ENCODE measurements around the gene LTN1. TPM values are rescaled to one million over a fixed set of nuclear protein-coding genes. Genes with fewer than 3 reads are reported as not detected.

Gene LTN1
- total RNA-seq, 2 donors from 2014 or later: 15.2 to 20.0 TPM

DNA sequence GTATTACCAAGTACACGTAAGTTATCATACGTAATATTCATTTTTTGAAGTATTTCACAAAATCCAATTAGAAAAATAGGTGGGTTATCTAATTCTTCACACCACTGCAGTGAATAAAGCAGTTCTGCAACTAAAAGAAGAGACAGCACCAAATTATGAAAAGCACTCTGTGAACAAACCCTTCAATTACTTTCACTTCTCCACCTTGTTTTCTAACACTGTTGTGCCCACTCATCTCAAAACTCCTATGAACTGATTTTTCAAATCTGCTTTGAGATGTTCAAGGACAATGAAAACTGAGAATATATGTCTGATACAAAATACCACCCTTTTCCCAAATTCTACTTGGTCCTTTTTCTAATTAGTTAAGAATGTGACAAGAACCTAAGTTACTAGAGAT lies 39.4 kb downstream of the LTN1 start:
- H3K27me3 ChIP-seq: no peaks in the 10 kb centered on the region
- no peak overlapping the region for H3K27ac ChIP-seq
- intact Hi-C loops (cut with DNase I): no loop called here
- H3K36me3 ChIP-seq (replicated peaks in 1 of 2; ENCODE audit: insufficient read depth in 1 of 2, low read depth in 2 of 2): peaks cover 0 to 19% of the 10 kb centered on the region in 2 donors
- H3K4me1 ChIP-seq: no peaks in the 10 kb centered on the region
- no peak overlapping the region for H3K4me3 ChIP-seq
- ATAC-seq: no peak
- TF ChIP-seq, protein P1, sequence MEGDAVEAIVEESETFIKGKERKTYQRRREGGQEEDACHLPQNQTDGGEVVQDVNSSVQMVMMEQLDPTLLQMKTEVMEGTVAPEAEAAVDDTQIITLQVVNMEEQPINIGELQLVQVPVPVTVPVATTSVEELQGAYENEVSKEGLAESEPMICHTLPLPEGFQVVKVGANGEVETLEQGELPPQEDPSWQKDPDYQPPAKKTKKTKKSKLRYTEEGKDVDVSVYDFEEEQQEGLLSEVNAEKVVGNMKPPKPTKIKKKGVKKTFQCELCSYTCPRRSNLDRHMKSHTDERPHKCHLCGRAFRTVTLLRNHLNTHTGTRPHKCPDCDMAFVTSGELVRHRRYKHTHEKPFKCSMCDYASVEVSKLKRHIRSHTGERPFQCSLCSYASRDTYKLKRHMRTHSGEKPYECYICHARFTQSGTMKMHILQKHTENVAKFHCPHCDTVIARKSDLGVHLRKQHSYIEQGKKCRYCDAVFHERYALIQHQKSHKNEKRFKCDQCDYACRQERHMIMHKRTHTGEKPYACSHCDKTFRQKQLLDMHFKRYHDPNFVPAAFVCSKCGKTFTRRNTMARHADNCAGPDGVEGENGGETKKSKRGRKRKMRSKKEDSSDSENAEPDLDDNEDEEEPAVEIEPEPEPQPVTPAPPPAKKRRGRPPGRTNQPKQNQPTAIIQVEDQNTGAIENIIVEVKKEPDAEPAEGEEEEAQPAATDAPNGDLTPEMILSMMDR (IDR thresholded peaks at IDR 0.05): no peak
- TF ChIP-seq POLR2A (IDR thresholded peaks at IDR 0.05): no peak
- 96 to 97% methylated on average over 2 of the region's 2 CpGs for WGBS, 2 donors
- H3K9me3 ChIP-seq: no peaks in the 10 kb centered on the region
- DNase-seq: no peak

DNA sequence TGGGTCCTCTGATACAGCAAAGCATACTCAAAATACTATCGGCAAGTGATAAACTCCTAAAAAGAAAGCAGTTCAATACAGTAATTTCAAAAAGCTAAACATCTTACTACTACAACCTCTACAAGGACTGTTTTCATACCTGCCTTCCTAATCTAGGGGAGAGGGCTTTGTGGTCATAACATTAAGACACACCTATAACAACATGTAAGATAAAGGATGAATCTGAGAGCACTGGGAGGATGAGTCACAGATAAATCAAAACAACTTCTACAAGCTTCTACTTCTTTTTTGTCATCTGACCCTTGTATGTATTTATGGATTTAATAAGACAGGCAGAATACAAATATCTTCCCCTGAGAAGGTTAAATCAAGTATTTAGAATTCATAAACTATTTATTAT lies 40.0 kb downstream of the LTN1 start:
- Histone ChIP-seq H3K4me1 (no peaks in the 10 kb centered on the region), H3K9me3 (no peaks in the 10 kb centered on the region), H3K36me3 (replicated peaks in 1 of 2; ENCODE audit: insufficient read depth in 1 of 2, low read depth in 2 of 2) (peaks cover 0 to 19% of the 10 kb centered on the region in 2 donors), H3K27ac (no peak overlapping the region), H3K27me3 (no peaks in the 10 kb centered on the region), H3K4me3 (no peak overlapping the region)
- no peak for DNase-seq
- TF ChIP-seq POLR2A (IDR thresholded peaks at IDR 0.05): no peak
- TF ChIP-seq, protein P1 (IDR thresholded peaks at IDR 0.05): no peak
- WGBS, 2 donors: 85 to 91% methylated on average over 1 of the region's 1 CpG
- intact Hi-C loops (cut with DNase I): no loop called here
- ATAC-seq: no peak

DNA sequence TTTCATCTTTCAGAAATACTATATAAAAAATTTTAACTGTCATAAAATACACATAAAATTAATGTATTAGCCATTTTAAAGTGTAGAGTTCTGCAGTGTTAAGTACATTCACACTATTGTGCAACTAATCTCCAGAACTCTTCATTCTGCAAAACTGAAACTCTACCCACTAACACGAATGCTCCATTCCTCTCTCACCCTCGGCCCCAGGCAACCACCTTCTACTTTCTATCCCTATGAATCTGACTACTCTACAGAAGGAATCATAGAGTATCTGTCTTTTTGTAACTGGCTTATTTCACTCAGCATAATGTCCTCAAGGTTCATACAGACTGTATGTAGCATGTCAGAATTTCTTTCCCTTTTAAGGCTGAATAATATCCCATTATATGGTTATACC lies 43.4 kb downstream of the LTN1 start:
- Histone ChIP-seq H3K36me3 (replicated peaks in 1 of 2; ENCODE audit: insufficient read depth in 1 of 2, low read depth in 2 of 2) (peaks cover 0 to 18% of the 10 kb centered on the region in 2 donors), H3K9me3 (no peaks in the 10 kb centered on the region), H3K4me3 (no peak overlapping the region), H3K4me1 (no peaks in the 10 kb centered on the region), H3K27me3 (no peaks in the 10 kb centered on the region), H3K27ac (no peak overlapping the region)
- WGBS, 2 donors: 87 to 89% methylated on average over 2 of the region's 2 CpGs
- intact Hi-C loops (cut with DNase I): no loop called here
- ATAC-seq (no peak), DNase-seq (no peak)
- TF ChIP-seq, protein P1 (IDR thresholded peaks at IDR 0.05): no peak
- TF ChIP-seq POLR2A (IDR thresholded peaks at IDR 0.05): no peak

DNA sequence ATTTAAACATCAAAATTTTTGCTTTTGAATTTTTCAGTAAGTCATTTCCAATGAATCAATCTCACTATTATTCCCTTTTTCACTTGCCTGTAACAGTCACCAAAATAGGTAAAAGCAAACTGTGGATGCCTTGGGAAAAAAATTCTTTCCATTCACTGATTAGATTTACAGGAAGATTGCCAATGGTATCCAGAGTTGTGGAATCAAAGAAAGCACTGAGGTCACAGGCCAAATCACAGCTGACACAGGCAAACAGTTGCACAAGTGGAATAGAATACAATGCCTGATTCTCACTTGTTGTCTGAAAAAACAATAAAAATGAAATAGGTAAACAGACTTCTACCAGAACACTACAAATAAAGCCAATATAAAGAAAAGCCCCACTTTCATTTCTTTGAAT lies 48.4 kb downstream of the LTN1 start:
- ATAC-seq (no peak), DNase-seq (no peak)
- Histone ChIP-seq H3K4me1 (no peaks in the 10 kb centered on the region), H3K36me3 (replicated peaks in 1 of 2; ENCODE audit: insufficient read depth in 1 of 2, low read depth in 2 of 2) (peaks cover 0 to 20% of the 10 kb centered on the region in 2 donors), H3K27ac (no peak overlapping the region), H3K9me3 (no peaks in the 10 kb centered on the region), H3K4me3 (no peak overlapping the region), H3K27me3 (no peaks in the 10 kb centered on the region)
- no peak for TF ChIP-seq POLR2A (IDR thresholded peaks at IDR 0.05)
- intact Hi-C loops (cut with DNase I): no loop called here

DNA sequence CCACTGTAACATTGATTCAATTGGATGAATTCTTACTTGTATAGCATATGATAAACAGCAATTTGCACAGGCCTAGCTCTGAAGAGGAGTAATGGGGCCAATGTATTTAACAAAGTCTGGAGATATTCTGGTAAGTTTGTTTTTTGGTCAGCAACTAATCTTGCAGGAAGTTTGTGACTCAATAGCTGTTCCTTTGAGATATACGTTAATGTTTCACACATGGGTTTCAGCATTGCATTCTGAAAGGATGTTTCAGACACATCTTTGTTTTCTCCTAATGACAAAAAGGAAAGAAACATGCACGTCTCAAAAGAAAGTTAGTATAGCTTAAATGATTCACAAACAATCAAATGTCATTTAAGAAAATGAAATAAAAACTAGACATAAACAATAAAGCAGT lies 49.0 kb downstream of the LTN1 start:
- no peaks in the 10 kb centered on the region for H3K27me3 ChIP-seq
- TF ChIP-seq, protein P1 (IDR thresholded peaks at IDR 0.05): no peak
- TF ChIP-seq POLR2A (IDR thresholded peaks at IDR 0.05): no peak
- 74 to 85% methylated on average over 2 of the region's 2 CpGs for WGBS, 2 donors
- peaks cover 0 to 20% of the 10 kb centered on the region in 2 donors for H3K36me3 ChIP-seq (replicated peaks in 1 of 2; ENCODE audit: insufficient read depth in 1 of 2, low read depth in 2 of 2)
- H3K4me3 ChIP-seq: no peak overlapping the region
- intact Hi-C loops (cut with DNase I): no loop called here
- ATAC-seq (no peak), DNase-seq (no peak)
- H3K9me3 ChIP-seq: no peaks in the 10 kb centered on the region
- no peaks in the 10 kb centered on the region for H3K4me1 ChIP-seq
- H3K27ac ChIP-seq: no peak overlapping the region

Measured in body of pancreas (tissue), 4 donors.